Kidney (tissue), 14 donors: ENCODE results near the gene NUP98. TPM values are rescaled to one million over a fixed set of nuclear protein-coding genes. Genes with fewer than 3 reads are reported as not detected.

Source experiments
- DNase-seq, 5 donors: peaks; one replicate each; pipeline ENCODE4 v3.0.0-alpha.2; 2013 to 2020
- FAIRE-seq: peaks from 2 replicates; lab custom pipeline; 2012; peaks lifted over from hg19 to GRCh38; lab: Jason Lieb, UNC
- H3K27ac ChIP-seq, 2 donors: one replicate each; pipeline ENCODE4 v1.7.0; 2013; ENCODE audit warnings: low read depth in 2 of 2, low read length in 2 of 2, inconsistent platforms in 1 of 2
- H3K27me3 ChIP-seq: one replicate; pipeline ENCODE4 v1.7.1; 2013; ENCODE audit warnings: low read length, inconsistent platforms; ENCODE audit not compliant: control insufficient read depth, insufficient read depth
- H3K36me3 ChIP-seq, 3 donors: one replicate each; pipeline versions ENCODE4 v1.7.0 to v1.7.1; 2013; ENCODE audit warnings: low read length in 3 of 3, control low read depth in 1 of 3, inconsistent platforms in 1 of 3; ENCODE audit not compliant: insufficient read depth in 3 of 3, control insufficient read depth in 2 of 3
- H3K4me1 ChIP-seq, 3 donors: one replicate each; pipeline versions ENCODE4 v1.7.0 to v1.7.1; 2013; ENCODE audit warnings: low read length in 3 of 3, inconsistent platforms in 1 of 3, low read depth in 1 of 3; ENCODE audit not compliant: control insufficient read depth in 2 of 3, insufficient read depth in 2 of 3
- H3K4me3 ChIP-seq, 3 donors: one replicate each; pipeline versions ENCODE4 v1.7.0 to v1.8.1; 2013; ENCODE audit warnings: low read length in 3 of 3, control low read depth in 1 of 3, inconsistent platforms in 1 of 3
- H3K9ac ChIP-seq, 3 donors: one replicate each; pipeline versions ENCODE4 v1.7.0 to v1.7.1; 2013; ENCODE audit warnings: low read length in 3 of 3, control low read depth in 1 of 3, inconsistent platforms in 1 of 3
- H3K9me3 ChIP-seq, 3 donors: one replicate each; pipeline versions ENCODE4 v1.7.0 to v1.7.1; 2013; ENCODE audit warnings: low read length in 3 of 3, control low read depth in 1 of 3, inconsistent platforms in 1 of 3; ENCODE audit not compliant: control insufficient read depth in 2 of 3, insufficient read depth in 1 of 3
- intact Hi-C: fragments of 100-400 bp; cut with DNase I; formaldehyde crosslinking; loops from one replicate; pipeline ENCODE4 v1.11.1; 2022
- polyA plus RNA-seq: library from polyadenylated mRNA; stranded (reverse); fragments of 350-450 nt; fragmentation: Illumina TruSeq; extraction: RNeasy Lipid Tissue Mini Kit (QIAGEN cat#74804); gene quantifications from one replicate; pipeline ENCODE4 v1.2.3, GENCODE V29; 2014; ENCODE audit warnings: low read depth, low replicate concordance; ENCODE audit not compliant: insufficient read depth
- total RNA-seq: library from RNA; stranded (reverse); fragmentation: NEBNext Ultra II Directional; extraction: Animal tissue kit (Norgen Biotek cat#: 25700); gene quantifications from one replicate; pipeline ENCODE4 v1.2.1, GENCODE V29; 2021
- TF ChIP-seq, protein P1 (sequence below): IDR thresholded peaks from 3 replicates; pipeline ENCODE4 v1.5.1; 2012; ENCODE audit warnings: mild to moderate bottlenecking, moderate library complexity, borderline replicate concordance; ENCODE audit not compliant: insufficient read depth; ENCODE audit errors: extremely low read depth
- donor health status: control.
- donor health status: control.
- donor health status: control.
- donor health status: control.
- donor health status: control.
- donor health status: DM: yes; HTN: yes; CAD: no.
- donor health status: Normal renal cell carcinoma (clear cell type).

Gene NUP98
- total and polyA plus RNA-seq, 2 donors from 2014 or later: 23.8 to 67.6 TPM

GRCh38 chr11:3834349-3834663 lies 37.0 kb upstream of the NUP98 start:
- Histone ChIP-seq H3K4me3 (no peak overlapping the region), H3K9ac (no peak overlapping the region), H3K9me3 (no peaks in the 10 kb centered on the region), H3K4me1 (peaks cover 0 to 26% (median 5%) of the 10 kb centered on the region in 3 donors), H3K27me3 (no peaks in the 10 kb centered on the region), H3K27ac (no peak overlapping the region), H3K36me3 (no peaks in the 10 kb centered on the region)
- intact Hi-C loops: no loop called here
- TF ChIP-seq, protein P1, sequence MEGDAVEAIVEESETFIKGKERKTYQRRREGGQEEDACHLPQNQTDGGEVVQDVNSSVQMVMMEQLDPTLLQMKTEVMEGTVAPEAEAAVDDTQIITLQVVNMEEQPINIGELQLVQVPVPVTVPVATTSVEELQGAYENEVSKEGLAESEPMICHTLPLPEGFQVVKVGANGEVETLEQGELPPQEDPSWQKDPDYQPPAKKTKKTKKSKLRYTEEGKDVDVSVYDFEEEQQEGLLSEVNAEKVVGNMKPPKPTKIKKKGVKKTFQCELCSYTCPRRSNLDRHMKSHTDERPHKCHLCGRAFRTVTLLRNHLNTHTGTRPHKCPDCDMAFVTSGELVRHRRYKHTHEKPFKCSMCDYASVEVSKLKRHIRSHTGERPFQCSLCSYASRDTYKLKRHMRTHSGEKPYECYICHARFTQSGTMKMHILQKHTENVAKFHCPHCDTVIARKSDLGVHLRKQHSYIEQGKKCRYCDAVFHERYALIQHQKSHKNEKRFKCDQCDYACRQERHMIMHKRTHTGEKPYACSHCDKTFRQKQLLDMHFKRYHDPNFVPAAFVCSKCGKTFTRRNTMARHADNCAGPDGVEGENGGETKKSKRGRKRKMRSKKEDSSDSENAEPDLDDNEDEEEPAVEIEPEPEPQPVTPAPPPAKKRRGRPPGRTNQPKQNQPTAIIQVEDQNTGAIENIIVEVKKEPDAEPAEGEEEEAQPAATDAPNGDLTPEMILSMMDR: no peak
- DNase-seq: no peak
- FAIRE-seq: no peak

- Histone ChIP-seq H3K9me3 (no peaks in the 10 kb centered on the region), H3K4me3 (no peak overlapping the region), H3K4me1 (peaks cover 0 to 26% (median 5%) of the 10 kb centered on the region in 3 donors), H3K36me3 (no peaks in the 10 kb centered on the region), H3K9ac (no peak overlapping the region), H3K27ac (no peak overlapping the region), H3K27me3 (no peaks in the 10 kb centered on the region)
- intact Hi-C loops: no loop called here
- TF ChIP-seq, protein P1: no peak
- no peak for DNase-seq
- FAIRE-seq: no peak
These were observed 36.1 kb upstream of the NUP98 start for GRCh38 chr11:3833449-3833848.

GRCh38 chr11:3832816-3833215 lies 35.5 kb upstream of the NUP98 start:
- FAIRE-seq: no peak

More at GRCh38 chr11:3832816-3833215, 35.5 kb upstream of the NUP98 start:
- Histone ChIP-seq H3K9me3 (no peaks in the 10 kb centered on the region), H3K4me3 (no peak overlapping the region), H3K27ac (no peak overlapping the region), H3K36me3 (peaks cover 0 to 3% (median 2%) of the 10 kb centered on the region in 3 donors), H3K9ac (no peak overlapping the region), H3K27me3 (no peaks in the 10 kb centered on the region), H3K4me1 (peaks cover 0 to 25% (median 5%) of the 10 kb centered on the region in 3 donors)
- TF ChIP-seq, protein P1: no peak
- no peak for DNase-seq
- intact Hi-C loops: no loop called here
